ENCODE results near the gene KCNB1. TPM values are rescaled to one million over a fixed set of nuclear protein-coding genes. Genes with fewer than 3 reads are reported as not detected.

The KCNB1 gene
- total and polyA plus RNA-seq, 5 experiments from 2014 or later: 0.05 TPM; not detected in 4

GRCh38 chr20:49396230-49396629, 86.2 kb downstream of the KCNB1 start:
- Mint-ChIP-seq H3K36me3 (no peaks in the 10 kb centered on the region), H3K9me3 (no peaks in the 10 kb centered on the region), H3K4me1 (peaks cover 0 to 1% (median 0%) of the 10 kb centered on the region in 4 donors), H3K4me3 (no peak overlapping the region), H3K27ac (no peak overlapping the region), H3K27me3 (peaks cover 3 to 31% (median 21%) of the 10 kb centered on the region in 5 donors)
- no peak for ATAC-seq
- POLR2A ChIA-PET: no interaction called here
- DNase-seq: no peak

- H3K9me3 Mint-ChIP-seq: no peaks in the 10 kb centered on the region
- H3K4me1 Mint-ChIP-seq: peaks cover 0 to 1% (median 0%) of the 10 kb centered on the region in 4 donors
- H3K4me3 Mint-ChIP-seq: no peak overlapping the region
- POLR2A ChIA-PET: no interaction called here
- DNase-seq (no peak), ATAC-seq (no peak)
- H3K27ac Mint-ChIP-seq: no peak overlapping the region
- H3K27me3 Mint-ChIP-seq: peaks cover 5 to 31% (median 22%) of the 10 kb centered on the region in 5 donors
- no peaks in the 10 kb centered on the region for H3K36me3 Mint-ChIP-seq
Observed at GRCh38 chr20:49395659-49396058, 86.8 kb downstream of the KCNB1 start.

- Mint-ChIP-seq H3K4me1 (peaks cover 0 to 1% (median 0%) of the 10 kb centered on the region in 4 donors), H3K9me3 (no peaks in the 10 kb centered on the region), H3K4me3 (no peak overlapping the region), H3K27ac (no peak overlapping the region), H3K27me3 (peaks cover 5 to 32% (median 22%) of the 10 kb centered on the region in 5 donors), H3K36me3 (no peaks in the 10 kb centered on the region)
- no peak for ATAC-seq
- POLR2A ChIA-PET: no interaction called here
- DNase-seq: peak in 1 of 10 donors; percentile 36
Observed at GRCh38 chr20:49395183-49395582, 87.3 kb downstream of the KCNB1 start.

GRCh38 chr20:49394757-49395156, 87.7 kb downstream of the KCNB1 start:
- POLR2A ChIA-PET: no interaction called here
- ATAC-seq (no peak), DNase-seq (no peak)
- Mint-ChIP-seq H3K4me1 (peaks cover 0 to 1% (median 0%) of the 10 kb centered on the region in 4 donors), H3K27ac (no peak overlapping the region), H3K9me3 (no peaks in the 10 kb centered on the region), H3K36me3 (no peaks in the 10 kb centered on the region), H3K4me3 (no peak overlapping the region), H3K27me3 (peaks cover 7 to 36% (median 23%) of the 10 kb centered on the region in 5 donors)

GRCh38 chr20:49394264-49394663, 88.2 kb downstream of the KCNB1 start:
- POLR2A ChIA-PET: no interaction called here
- H3K27ac Mint-ChIP-seq: no peak overlapping the region
- H3K4me1 Mint-ChIP-seq: peaks cover 0 to 1% (median 0%) of the 10 kb centered on the region in 4 donors
- no peaks in the 10 kb centered on the region for H3K9me3 Mint-ChIP-seq
- H3K27me3 Mint-ChIP-seq: peaks cover 11 to 41% (median 24%) of the 10 kb centered on the region in 5 donors
- H3K36me3 Mint-ChIP-seq: no peaks in the 10 kb centered on the region
- DNase-seq: no peak
- ATAC-seq: no peak
- H3K4me3 Mint-ChIP-seq: no peak overlapping the region

- Mint-ChIP-seq H3K4me1 (peaks cover 0 to 1% (median 0%) of the 10 kb centered on the region in 4 donors), H3K27ac (no peak overlapping the region), H3K9me3 (no peaks in the 10 kb centered on the region), H3K4me3 (no peak overlapping the region), H3K27me3 (peaks cover 14 to 45% (median 24%) of the 10 kb centered on the region in 5 donors), H3K36me3 (no peaks in the 10 kb centered on the region)
- ATAC-seq (no peak), DNase-seq (no peak)
- POLR2A ChIA-PET: no interaction called here
Observed at GRCh38 chr20:49393803-49394202, 88.7 kb downstream of the KCNB1 start.

GRCh38 chr20:49392745-49393144, 89.7 kb downstream of the KCNB1 start:
- POLR2A ChIA-PET: no interaction called here
- no peak overlapping the region for H3K27ac Mint-ChIP-seq
- DNase-seq: no peak

GRCh38 chr20:49391404-49392245, 90.8 kb downstream of the KCNB1 start:
- Mint-ChIP-seq H3K4me3 (no peak overlapping the region), H3K27ac (peak overlapping the region in 1 of 10 donors; percentile 92), H3K36me3 (no peaks in the 10 kb centered on the region), H3K4me1 (peaks cover 0 to 1% (median 0%) of the 10 kb centered on the region in 4 donors), H3K27me3 (peaks cover 16 to 58% (median 33%) of the 10 kb centered on the region in 5 donors), H3K9me3 (no peaks in the 10 kb centered on the region)
- POLR2A ChIA-PET: no interaction called here
- no peak for ATAC-seq
- no peak for DNase-seq

More at GRCh38 chr20:49392745-49393144, 89.7 kb downstream of the KCNB1 start:
- no peaks in the 10 kb centered on the region for H3K9me3 Mint-ChIP-seq
- H3K27me3 Mint-ChIP-seq: peaks cover 16 to 56% (median 29%) of the 10 kb centered on the region in 5 donors
- H3K36me3 Mint-ChIP-seq: no peaks in the 10 kb centered on the region
- no peak overlapping the region for H3K4me3 Mint-ChIP-seq
- ATAC-seq: no peak
- H3K4me1 Mint-ChIP-seq: peaks cover 0 to 1% (median 0%) of the 10 kb centered on the region in 4 donors

- POLR2A ChIA-PET: no interaction called here
- H3K4me3 Mint-ChIP-seq: no peak overlapping the region
- no peaks in the 10 kb centered on the region for H3K4me1 Mint-ChIP-seq
- no peak overlapping the region for H3K27ac Mint-ChIP-seq
- peaks cover 23 to 62% (median 37%) of the 10 kb centered on the region in 5 donors for H3K27me3 Mint-ChIP-seq
- ATAC-seq: no peak
- H3K36me3 Mint-ChIP-seq: no peaks in the 10 kb centered on the region
- no peaks in the 10 kb centered on the region for H3K9me3 Mint-ChIP-seq
- no peak for DNase-seq
Observed at GRCh38 chr20:49389854-49390253, 92.6 kb downstream of the KCNB1 start.

GRCh38 chr20:49388744-49389143, 93.7 kb downstream of the KCNB1 start:
- Mint-ChIP-seq H3K27me3 (peaks cover 24 to 73% (median 41%) of the 10 kb centered on the region in 5 donors), H3K36me3 (no peaks in the 10 kb centered on the region)
- POLR2A ChIA-PET: interaction anchor here (0.5 kb wide), 1 partner anchor 11 kb away, joined by 4 read pairs; no protein-coding TSS in a partner anchor

GRCh38 chr20:49387581-49387939, 94.9 kb downstream of the KCNB1 start:
- Mint-ChIP-seq H3K4me3 (no peak overlapping the region), H3K4me1 (peaks cover 0 to 4% (median 2%) of the 10 kb centered on the region in 4 donors), H3K36me3 (no peaks in the 10 kb centered on the region), H3K9me3 (no peaks in the 10 kb centered on the region), H3K27ac (no peak overlapping the region), H3K27me3 (peaks cover 25 to 78% (median 43%) of the 10 kb centered on the region in 5 donors)
- DNase-seq (no peak), ATAC-seq (no peak)
- POLR2A ChIA-PET: no interaction called here

More at GRCh38 chr20:49388744-49389143, 93.7 kb downstream of the KCNB1 start:
- Mint-ChIP-seq H3K27ac (no peak overlapping the region), H3K4me1 (peaks cover 0 to 4% (median 1%) of the 10 kb centered on the region in 4 donors), H3K4me3 (no peak overlapping the region), H3K9me3 (no peaks in the 10 kb centered on the region)
- ATAC-seq (no peak), DNase-seq (no peak)

GRCh38 chr20:49386848-49387580, 95.5 kb downstream of the KCNB1 start:
- no peak overlapping the region for H3K27ac Mint-ChIP-seq
- POLR2A ChIA-PET: no interaction called here
- H3K9me3 Mint-ChIP-seq: no peaks in the 10 kb centered on the region
- no peaks in the 10 kb centered on the region for H3K36me3 Mint-ChIP-seq
- H3K4me3 Mint-ChIP-seq: no peak overlapping the region
- DNase-seq: no peak
- no peak for ATAC-seq
- peaks cover 0 to 4% (median 2%) of the 10 kb centered on the region in 4 donors for H3K4me1 Mint-ChIP-seq
- peaks cover 26 to 78% (median 42%) of the 10 kb centered on the region in 5 donors for H3K27me3 Mint-ChIP-seq

- H3K27me3 Mint-ChIP-seq: peaks cover 24 to 77% (median 36%) of the 10 kb centered on the region in 5 donors
- H3K9me3 Mint-ChIP-seq: no peaks in the 10 kb centered on the region
- POLR2A ChIA-PET: no interaction called here
- H3K27ac Mint-ChIP-seq: no peak overlapping the region
- ATAC-seq: no peak
- peaks cover 0 to 4% (median 2%) of the 10 kb centered on the region in 4 donors for H3K4me1 Mint-ChIP-seq
- no peaks in the 10 kb centered on the region for H3K36me3 Mint-ChIP-seq
- no peak for DNase-seq
- no peak overlapping the region for H3K4me3 Mint-ChIP-seq
Observed at GRCh38 chr20:49385465-49385864, 97.0 kb downstream of the KCNB1 start.
